NCI-H1417 (cell line): Measurements from ENCODE around the gene MCFD2.

Experiments
- DNase-seq, 3 experiments: peaks; one replicate each; lab custom pipeline; 2025; lab: John Stamatoyannopoulos, UW

The MCFD2 gene

DNA sequence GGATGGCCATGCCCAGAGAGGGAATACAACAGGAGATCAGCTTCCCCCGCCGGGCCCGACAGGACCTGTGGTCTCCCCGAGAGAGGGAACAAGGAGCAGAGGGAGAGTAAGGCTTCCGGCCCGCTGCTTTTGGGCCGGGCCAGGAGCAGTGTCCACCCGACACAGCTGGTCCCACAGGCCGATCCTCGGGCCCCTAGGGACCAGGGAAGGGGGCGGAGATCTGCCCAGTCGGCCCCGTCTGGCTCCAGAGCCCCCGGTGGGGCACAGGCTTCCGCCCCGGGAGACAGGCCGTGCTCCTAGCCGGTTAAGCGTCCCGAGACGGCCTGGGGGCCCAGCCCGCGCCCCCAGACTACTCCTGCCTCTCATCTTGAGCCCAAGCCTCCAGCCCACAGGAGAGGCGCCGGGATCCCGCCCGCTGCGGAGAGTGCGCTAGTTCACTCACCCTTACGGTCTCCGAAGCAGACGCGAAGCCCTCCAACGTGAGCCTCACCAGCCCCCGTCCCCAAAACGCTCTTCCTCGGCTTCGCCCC is at the start of gene MCFD2:
MCFD2 (minus strand) TSS at position 526 of the 530 bp plus-strand sequence. CDS start 6,635 bp downstream, outside the sequence.
- DNase-seq = peak in 2 of 3 experiments; percentile 40 to 75

DNA sequence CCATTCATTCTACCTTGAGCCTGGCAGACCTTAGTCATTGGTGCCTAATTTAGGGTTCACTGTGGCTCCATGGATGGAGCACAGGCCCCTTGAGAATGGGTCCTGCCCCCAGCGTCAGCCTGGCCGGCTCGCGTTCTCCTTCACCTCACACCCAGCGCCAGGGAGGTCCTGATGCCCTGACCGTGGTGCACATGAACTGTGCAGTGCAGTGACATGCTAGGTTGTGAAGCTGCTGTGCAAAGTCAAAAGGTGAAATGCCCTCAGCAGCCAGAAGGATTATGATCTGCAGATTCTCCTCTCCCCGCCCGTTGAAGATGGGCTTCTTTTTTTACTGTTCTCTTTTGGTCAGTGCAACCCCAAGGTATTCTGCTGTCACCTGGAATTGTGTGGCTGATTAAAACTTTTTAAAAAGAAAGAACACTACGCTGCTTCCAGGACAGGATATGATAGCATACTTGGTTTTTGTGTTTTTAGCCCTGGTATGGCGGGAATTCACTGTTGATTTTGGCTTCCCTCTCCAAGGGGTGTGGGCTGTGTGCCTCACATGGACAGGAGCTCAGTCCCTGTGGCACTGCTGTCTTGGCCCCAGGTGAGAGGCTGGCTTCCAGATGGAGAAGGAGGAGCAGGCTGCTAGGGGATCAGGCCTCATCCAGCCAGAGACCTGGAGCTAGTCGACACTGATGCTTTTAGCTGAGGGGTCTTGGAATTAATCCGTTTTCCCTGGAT is 49.4 kb upstream of the MCFD2 start:
- DNase-seq = no peak

DNA sequence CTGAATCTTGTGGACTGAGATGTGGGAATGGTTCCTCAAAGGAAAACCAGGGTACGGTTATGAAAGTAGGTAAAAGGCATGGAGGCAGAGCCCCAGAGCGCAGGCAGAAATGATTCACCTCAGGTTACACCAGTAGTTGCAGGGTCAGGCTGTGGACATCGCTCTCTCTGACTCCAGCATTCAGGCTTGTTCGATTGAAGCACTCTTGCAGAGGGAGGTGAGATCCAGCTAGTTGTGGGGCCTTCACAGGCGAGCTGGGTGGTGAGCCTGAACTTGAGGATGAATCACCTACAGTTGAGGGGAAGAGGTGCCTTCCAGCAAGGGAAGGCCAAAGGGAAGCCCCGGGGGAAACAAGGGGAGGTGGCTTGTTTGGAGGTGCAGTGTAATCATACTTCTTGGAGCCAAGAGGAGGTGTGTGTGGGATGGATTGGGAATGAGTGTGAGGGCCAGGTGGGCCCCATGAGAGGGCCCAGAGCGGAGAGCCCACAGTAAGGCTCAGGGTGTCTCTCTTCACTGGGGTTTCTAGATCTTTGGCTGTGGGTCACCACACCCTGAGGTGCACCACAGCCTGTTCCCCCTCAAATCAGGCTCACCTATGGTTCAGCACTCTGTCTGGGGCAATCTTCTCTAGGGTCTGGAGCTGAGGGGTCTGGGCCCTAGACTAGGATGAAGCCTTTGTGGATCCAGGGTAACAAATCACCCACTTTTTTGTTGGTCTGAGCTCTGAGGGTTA is 48.5 kb upstream of the MCFD2 start:
- no peak for DNase-seq

DNA sequence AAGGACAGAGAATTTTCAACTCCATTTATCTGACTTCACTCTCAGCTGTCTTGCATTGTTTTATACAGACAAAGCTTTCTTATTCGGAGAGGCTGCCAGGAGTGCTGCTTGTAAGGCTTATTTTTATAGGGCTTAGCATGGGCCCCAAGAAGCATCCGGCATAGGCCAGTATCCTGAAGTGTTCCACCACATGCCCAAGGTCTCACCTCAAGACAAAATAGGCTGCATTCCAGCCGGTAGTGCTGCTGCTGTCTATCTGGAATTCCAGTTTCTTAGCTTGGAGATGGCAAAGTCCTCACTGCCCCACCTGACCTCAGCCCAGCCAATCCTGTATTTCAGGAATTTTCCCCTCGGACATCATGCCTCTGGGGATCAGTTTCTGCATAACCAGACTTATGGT is 47.6 kb upstream of the MCFD2 start:
- no peak for DNase-seq

DNA sequence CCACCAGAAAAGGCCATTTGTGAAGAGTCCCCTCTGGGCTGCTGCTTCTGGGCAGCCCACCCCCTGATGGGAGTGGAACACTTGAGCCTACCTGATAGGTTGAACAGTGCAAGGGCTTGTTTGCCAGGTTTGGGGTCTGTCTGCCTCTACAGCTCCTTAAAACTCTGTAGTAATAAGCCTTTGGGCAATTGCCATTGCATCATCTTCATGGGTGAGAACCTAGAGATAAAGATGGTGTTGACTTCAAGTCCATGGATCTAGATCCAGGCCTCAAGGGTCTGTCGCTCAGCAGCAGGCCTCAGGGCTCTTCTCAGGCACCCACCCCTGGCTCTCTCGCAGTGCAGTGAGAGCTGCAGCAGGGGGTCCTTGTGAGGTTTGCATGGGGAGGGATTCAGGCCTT is 47.1 kb upstream of the MCFD2 start:
- no peak for DNase-seq

DNA sequence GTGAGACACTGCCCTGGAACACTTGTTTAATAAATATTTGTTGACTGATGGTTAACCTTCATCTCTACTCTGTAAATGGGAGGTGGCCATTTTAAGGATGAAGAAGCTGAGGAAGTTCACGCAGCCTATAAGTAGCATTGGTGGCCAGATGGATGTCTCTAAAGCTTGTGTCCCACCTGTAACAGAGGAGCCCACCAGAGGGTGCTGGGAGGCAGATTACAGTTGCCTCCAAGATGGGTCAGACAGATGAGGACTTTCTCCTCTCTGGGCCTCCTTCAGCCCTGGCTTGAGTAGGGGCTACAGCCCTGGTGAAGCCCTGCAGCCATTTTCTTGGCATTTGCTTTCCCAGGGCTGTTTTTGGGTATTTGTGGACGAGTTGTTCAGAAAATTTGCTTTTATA is 45.0 kb upstream of the MCFD2 start:
- DNase-seq = no peak

DNA sequence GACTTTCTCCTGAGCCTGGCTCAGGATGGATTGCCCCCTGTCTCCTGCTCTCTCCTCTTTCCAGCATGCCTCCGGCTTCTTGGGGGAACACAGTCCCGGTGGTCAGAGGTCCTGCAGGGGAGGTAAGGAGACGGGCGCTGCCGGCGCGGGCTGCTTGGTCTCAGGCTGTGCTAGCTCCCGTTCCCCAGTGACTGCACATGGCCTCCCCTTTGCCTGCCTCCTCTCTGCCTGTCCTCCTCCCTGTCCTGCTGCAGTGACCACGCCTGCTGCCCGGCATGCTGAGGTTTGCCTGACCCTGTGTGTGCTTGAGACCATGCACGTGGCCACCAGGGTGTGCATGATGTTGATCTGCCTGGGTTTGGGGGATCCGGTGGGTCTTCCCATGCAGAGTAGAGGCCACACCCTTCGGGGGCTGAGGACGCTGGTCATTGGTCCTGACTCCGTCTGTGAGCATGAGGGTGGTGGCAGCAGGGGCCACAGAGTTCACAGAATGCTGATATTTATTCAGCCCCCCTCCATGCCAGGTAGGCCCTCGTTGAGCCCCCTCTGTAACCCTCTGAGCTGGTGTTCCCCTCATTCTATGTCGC is 42.9 kb upstream of the MCFD2 start:
- no peak for DNase-seq

DNA sequence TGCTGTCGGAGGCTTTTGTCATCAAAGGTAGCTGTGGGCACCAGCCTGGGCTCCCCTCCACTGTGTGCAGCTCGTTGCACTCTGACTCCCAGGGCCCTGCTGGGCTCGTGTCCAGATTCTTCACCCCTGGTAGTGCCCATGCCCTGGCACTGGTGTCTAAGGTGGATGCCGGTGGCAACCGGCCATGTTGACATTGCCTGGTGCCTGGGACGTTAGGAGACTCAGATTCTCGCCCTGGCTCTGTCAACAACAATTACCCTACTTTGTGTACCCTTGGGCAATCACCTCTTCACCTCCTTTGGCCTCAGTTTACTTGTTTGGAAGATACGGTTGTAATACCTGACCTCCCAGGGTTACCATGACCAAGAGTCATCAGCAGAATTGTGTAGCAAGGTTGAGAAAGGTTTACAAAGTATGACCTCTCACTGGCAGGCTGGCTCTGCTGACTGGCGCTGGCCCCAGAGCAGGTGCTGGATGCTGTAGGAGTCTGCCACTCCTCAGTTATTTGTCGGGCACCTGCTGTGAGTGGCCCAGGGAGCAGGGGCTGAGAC is 41.5 kb upstream of the MCFD2 start:
- DNase-seq = no peak

DNA sequence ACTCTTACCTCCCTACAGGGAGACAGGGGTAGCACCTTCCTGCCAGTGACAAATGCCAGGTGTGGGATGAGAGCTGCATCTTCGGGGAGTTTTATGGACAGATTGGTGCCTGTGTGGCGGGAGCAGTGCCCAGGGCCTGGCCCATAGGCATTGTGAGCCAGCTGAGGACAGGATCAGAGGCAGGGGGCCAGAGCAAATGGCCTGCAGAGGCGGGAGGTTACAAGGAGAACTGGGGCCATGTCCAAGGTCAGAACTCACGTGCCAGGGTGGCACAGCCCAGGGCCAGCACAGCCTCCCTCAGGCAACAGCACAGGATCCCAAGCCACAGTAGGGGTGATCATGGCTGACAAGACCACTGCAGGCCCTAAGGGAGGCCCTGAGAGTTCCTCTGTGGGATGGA is 40.2 kb upstream of the MCFD2 start:
- no peak for DNase-seq

DNA sequence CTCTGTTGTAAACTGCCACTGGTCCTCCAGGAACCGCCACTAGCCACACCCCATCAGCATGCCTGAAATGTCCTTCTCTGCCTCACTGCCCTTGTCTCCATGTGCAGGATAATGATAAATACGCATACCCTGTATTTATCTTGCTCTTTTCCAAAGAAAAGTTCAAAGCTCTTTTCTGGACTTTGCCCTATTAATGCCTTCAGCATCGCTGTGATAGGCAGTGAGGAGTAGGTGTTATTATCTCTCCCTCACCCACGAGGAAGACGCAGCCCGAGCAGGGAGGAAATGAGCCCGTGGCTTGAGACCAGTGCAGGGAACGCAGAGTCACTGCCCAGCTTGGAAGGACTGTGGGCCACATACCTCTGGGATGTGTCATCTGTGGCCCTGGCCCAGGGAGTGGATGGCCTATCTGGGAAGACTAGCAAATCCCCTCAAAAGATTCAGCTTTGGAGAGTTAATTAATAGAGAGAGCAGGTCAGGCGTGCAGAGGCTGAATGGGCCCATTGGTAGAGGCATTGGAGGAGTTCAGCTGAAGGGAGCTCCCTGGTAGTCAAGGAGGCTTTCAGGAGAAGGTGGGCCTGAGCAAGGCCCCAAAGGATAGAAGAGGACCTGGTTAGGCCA is 39.5 kb upstream of the MCFD2 start:
- no peak for DNase-seq

DNA sequence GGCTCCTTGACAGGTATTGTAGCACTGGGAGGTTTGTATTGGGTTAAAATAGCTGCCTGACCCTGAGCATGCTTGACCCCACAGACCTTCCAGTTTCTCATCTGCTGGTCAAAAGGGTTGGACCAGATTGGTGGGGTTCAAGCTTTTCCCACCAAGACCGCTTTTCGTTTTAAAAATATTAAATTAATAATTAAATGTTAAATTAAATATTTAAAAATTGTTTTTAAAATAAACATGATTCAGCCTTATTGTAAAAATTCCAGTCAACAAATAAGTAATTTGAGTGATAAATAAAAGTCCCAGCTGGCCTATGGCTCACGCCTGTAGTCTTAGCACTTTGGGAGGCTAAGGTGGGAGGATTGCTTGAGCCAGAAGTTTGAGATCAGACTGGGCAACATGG is 36.6 kb upstream of the MCFD2 start:
- DNase-seq = no peak

DNA sequence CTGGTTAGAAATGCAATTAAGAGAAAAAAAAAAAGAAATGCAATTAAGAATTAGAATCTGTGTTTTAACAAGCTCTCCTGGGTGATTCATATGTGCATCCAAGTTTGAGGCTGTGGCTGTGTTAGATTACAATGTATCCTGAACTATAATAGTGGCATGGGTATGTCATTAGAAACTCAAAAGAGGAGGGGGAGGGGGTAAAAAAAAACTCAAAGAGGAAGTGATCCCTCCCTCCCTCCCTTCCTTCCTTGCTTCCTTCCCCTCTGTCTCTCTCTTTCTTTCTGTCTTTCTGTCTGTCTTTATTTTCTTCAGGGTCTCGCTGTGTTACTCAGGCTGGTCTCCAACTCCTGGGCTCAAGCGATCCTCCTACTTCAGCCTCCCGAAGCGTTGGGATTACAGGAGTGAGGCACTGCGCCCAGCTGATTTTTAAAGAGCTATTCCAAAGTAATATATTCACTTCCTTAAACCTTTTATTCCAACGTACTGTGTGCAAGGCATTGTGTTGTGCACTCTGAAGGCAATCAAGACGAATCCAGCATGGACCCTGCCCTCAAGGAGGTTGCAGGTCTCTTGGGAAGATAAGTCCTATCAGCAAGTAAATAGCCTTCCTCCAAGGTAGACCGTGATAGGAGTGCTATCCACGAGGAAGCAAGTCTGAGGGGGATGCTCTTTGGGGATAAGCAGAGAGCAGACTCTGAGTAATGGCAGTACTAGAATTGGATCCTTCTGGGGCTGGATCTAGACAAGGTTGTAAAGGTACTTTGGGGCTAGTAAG is 35.9 kb upstream of the MCFD2 start:
- no peak for DNase-seq

DNA sequence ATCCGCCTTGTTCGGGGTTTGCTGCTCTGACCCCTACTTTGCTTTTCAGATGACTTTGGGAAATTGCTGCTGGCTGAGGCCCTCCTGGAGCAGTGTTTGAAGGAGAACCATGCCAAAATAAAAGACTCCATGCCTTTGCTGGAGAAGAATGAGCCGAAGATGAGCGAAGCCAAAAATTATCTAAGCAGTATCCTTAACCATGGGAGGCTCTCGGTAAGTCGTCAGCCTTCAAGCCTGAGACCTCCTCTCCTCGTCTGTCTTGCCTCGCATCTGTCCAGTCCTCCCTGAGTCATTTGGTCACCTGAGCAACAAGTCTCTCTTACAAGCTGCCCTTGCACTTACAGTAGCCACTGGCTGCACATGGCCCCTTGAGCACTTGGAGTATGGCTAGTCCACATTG is 34.7 kb upstream of the MCFD2 start:
- DNase-seq = no peak

DNA sequence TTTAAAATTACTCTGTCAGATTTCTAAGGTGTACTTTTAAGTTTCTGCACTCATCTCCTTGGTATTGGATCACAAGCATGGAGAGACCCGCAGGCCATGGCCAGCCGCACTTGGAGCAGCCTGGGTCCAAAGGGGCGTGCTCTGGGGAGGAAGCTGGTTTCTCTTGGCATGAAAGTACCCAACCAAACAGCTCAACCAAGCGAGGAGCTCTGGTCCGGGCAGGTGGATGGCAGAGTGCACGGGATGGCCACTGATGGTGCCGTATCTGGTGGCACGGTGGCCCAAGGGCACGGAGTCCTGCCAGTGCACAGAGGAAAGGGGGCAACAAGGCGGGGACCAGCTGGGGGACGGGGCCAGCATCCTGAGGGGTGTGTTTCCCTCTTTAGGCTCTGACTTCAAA is 32.2 kb upstream of the MCFD2 start:
- DNase-seq = no peak

DNA sequence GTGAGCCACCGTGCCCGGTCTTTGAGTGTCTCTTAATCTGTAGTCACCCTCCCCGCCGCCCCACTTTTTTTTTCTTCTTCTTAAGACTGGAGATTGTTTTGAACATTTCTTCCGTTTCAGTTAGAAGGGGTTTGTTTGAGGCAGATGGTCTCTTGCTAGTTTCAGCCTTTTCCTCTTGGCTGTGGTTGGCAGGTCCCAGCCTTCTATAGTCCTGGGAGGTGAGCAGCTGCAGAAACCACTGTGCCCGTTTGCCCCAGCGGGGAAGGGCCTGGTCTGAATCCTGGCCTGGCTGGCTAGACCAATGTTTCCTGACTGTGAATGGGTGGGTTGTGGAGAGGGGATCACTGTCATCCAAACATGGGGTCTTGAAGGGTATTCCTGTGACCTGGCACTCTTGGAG is 30.1 kb upstream of the MCFD2 start:
- no peak for DNase-seq

DNA sequence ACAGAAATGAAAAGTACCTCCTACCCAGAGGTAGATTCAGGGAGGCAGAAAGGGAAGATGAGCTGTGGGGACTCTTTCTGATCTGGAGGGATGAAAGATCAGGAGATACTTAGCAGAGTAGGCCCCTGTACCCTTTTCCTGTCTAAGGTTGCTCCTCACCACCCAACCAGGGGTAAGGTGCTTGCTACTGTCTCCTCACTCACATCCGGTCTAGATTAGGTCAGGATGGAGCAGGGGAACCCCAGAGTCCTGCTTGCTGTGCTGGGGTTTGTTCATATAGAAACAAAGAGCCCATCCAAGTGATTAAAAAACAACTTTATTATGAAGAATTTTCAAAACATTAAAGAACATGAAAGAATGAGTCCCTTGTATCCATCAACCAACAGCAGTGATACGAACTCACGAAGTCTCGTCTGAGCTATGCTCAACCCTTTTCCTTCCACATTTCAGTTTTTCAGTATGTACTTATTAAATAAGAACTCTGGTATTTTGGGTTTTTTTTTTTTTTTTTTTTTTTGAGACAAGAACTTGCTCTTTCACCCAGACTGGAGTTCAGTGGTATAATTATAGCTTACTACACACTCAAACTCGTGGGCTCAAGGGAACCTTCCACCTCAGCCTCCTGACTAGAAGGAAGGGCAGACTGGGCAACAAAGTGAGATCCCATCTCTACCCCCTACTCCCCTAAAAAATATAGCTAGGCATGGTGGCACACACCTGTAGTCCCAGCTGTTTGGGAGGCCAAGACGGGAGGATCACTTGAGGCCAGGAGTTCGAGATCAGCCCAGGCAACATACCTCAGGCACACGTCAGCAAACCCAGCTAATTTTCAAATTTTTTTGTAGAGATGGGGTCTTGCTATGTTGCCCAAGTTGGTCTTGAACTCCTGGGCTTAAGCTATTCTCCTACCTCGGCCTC is 28.5 kb upstream of the MCFD2 start:
- no peak for DNase-seq

DNA sequence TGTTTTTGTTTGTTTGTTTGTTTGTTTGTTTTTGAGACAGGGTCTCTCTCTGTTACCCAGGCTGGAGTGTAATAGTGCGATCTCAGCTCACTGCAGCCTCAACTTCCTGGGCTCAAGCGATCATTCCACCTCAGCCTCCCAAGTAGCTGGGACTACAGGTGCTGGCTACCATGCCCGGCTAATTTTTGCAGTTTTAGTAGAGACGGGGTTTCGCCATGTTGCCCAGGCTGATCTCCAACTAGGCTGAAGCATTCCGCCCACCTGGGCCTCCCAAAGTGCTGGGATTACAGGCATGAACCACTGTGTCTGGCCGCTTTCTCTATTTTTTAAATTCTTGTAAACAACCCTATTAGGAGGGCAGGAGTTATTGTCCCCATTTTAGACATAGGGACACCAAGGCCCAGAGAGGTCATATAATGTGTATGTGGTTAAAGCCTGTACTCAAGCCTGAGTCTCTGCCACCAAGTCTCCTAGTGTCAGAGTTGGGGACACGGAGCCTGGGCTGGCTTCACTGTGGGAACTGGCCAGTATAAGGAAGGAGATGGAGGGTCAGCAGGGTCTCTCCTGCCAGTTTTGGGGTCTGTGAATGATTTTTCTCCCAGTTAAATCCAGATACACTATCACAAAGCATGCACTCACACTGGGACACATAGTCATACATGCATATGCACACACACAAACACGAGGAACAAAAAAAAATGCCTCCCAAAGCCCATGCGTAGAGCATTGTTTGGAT is 27.5 kb upstream of the MCFD2 start:
- no peak for DNase-seq

DNA sequence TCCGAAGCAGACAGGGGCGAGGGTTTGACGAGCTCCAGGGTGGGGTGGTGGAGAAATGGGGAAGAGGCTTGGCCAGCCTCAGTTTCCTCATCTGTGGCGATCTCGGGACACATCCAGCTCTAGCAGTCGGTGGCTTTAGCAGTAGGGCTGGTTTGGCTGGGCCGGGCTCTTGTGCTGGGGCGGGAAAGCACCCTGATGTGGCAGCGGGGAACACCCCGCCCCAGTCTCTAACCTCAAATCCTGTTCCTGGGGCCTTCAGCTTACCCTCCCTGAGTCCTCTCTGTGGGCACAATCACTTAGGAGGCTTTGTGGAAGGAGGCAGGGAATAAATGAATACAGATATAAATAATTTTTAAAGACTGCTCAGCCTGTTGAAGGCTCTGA is 26.5 kb upstream of the MCFD2 start:
- peak in 1 of 3 experiments; percentile 47 for DNase-seq

DNA sequence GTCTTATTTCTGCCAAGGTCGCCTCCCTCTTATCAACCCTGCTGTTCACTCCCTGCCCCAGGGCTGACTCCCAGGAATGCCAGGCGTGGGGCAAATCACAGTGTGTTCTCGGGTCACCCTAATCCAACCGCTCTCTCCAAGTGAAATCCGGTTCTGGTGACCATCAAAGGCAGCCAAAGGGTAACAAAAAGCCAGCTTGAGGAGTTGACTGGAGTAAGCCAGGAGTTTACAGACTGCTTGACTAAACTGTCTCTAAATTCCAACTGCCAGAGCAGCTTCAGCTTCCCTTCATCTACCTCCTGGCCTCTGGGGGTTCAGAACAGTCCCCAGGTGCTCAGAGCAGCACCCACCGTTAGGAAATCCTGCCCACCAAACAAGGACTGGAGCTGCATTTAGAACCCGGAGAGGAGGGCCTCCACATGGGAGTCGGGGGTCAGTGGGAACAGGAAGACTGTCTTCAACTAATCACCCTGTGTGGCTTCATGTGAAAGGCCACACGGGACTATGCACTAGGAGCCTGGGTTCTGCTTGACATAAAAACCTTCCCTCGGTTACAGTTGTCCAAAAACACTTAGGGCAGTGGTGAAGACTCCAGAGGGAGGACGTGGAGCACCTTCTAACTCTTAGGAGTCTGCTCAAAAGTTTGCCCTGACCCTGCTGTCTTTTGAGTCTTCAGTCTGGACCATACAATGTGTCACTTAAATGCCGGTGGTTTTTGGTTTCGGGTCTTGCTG is 24.2 kb upstream of the MCFD2 start:
- DNase-seq = no peak
